ENCODE measurements around the gene HBG1. TPM values are rescaled to one million over a fixed set of nuclear protein-coding genes. Genes with fewer than 3 reads are reported as not detected.

Gene HBG1
- total RNA-seq, 1 donor from 2014 or later = not detected

GRCh38 chr11:5235364-5236095 lies 14.1 kb downstream of the HBG1 start:
- TF ChIP-seq CTCF (IDR thresholded peaks at IDR 0.05; ENCODE audit: insufficient read depth, low read length, poor library complexity, severe bottlenecking) = no peak
- DNase-seq (ENCODE audit: low read depth) = no peak

GRCh38 chr11:5234381-5234834 lies 15.2 kb downstream of the HBG1 start, which contains the start of gene HBD:
HBD (minus strand) TSS chr11:5234483; CDS start chr11:5234433, 50 bp downstream.
- no peak for TF ChIP-seq CTCF (IDR thresholded peaks at IDR 0.05; ENCODE audit: insufficient read depth, low read length, poor library complexity, severe bottlenecking)
- Histone ChIP-seq H3K27me3 (ENCODE audit: control insufficient read depth, insufficient read depth, low read length) (no peaks in the 10 kb centered on the region), H3K4me3 (ENCODE audit: low read depth, low read length) (no peak within 1 kb of the TSS), H3K36me3 (ENCODE audit: control insufficient read depth, insufficient read depth, low read length) (no peaks in the 10 kb centered on the region)
- DNase-seq (ENCODE audit: low read depth) = no peak

More at GRCh38 chr11:5235364-5236095, 14.1 kb downstream of the HBG1 start:
- H3K36me3 ChIP-seq (ENCODE audit: control insufficient read depth, insufficient read depth, low read length) = no peaks in the 10 kb centered on the region
- no peaks in the 10 kb centered on the region for H3K27me3 ChIP-seq (ENCODE audit: control insufficient read depth, insufficient read depth, low read length)
- no peak overlapping the region for H3K4me3 ChIP-seq (ENCODE audit: low read depth, low read length)

GRCh38 chr11:5233307-5233706 lies 16.4 kb downstream of the HBG1 start:
- Histone ChIP-seq H3K27me3 (ENCODE audit: control insufficient read depth, insufficient read depth, low read length) (no peaks in the 10 kb centered on the region), H3K4me3 (ENCODE audit: low read depth, low read length) (no peak overlapping the region), H3K36me3 (ENCODE audit: control insufficient read depth, insufficient read depth, low read length) (no peaks in the 10 kb centered on the region)
- no peak for DNase-seq (ENCODE audit: low read depth)
- no peak for TF ChIP-seq CTCF (IDR thresholded peaks at IDR 0.05; ENCODE audit: insufficient read depth, low read length, poor library complexity, severe bottlenecking)

GRCh38 chr11:5232821-5233220 lies 16.8 kb downstream of the HBG1 start:
- Histone ChIP-seq H3K36me3 (ENCODE audit: control insufficient read depth, insufficient read depth, low read length) (no peaks in the 10 kb centered on the region), H3K27me3 (ENCODE audit: control insufficient read depth, insufficient read depth, low read length) (no peaks in the 10 kb centered on the region), H3K4me3 (ENCODE audit: low read depth, low read length) (no peak overlapping the region)
- TF ChIP-seq CTCF (IDR thresholded peaks at IDR 0.05; ENCODE audit: insufficient read depth, low read length, poor library complexity, severe bottlenecking) = no peak
- DNase-seq (ENCODE audit: low read depth) = no peak

- TF ChIP-seq CTCF (IDR thresholded peaks at IDR 0.05; ENCODE audit: insufficient read depth, low read length, poor library complexity, severe bottlenecking) = no peak
- DNase-seq (ENCODE audit: low read depth) = no peak
- Histone ChIP-seq H3K27me3 (ENCODE audit: control insufficient read depth, insufficient read depth, low read length) (no peaks in the 10 kb centered on the region), H3K4me3 (ENCODE audit: low read depth, low read length) (no peak overlapping the region), H3K36me3 (ENCODE audit: control insufficient read depth, insufficient read depth, low read length) (no peaks in the 10 kb centered on the region)
These were observed 17.5 kb downstream of the HBG1 start for GRCh38 chr11:5232176-5232575.

- TF ChIP-seq CTCF (IDR thresholded peaks at IDR 0.05; ENCODE audit: insufficient read depth, low read length, poor library complexity, severe bottlenecking) = no peak
- DNase-seq (ENCODE audit: low read depth) = no peak
- H3K4me3 ChIP-seq (ENCODE audit: low read depth, low read length) = no peak overlapping the region
- no peaks in the 10 kb centered on the region for H3K27me3 ChIP-seq (ENCODE audit: control insufficient read depth, insufficient read depth, low read length)
- H3K36me3 ChIP-seq (ENCODE audit: control insufficient read depth, insufficient read depth, low read length) = no peaks in the 10 kb centered on the region
These were observed 18.5 kb downstream of the HBG1 start for GRCh38 chr11:5231111-5231510.
